GM12878 (cell line): ENCODE data around the gene FOXO1. TPM values are rescaled to one million over a fixed set of nuclear protein-coding genes. Genes with fewer than 3 reads are reported as not detected.

Experiments
- ATAC-seq: fragments of 200-7000 bp; cut with Tn5 transposase; 3 replicates; pipeline ENCODE4 v1.9.1; 2020; ENCODE audit warnings: mild to moderate bottlenecking, moderate library complexity
- BruUV-seq: library from RNA; stranded (reverse); fragments of 400-500 nt; replicated peaks from 2 replicates; lab custom pipeline; 2021; lab: Mats Ljungman, UMichigan
- CTCF ChIA-PET: fragments of 300-600 bp; sonication (Branson Sonifier 250); formaldehyde crosslinking; extraction: SDS; loops from one replicate; lab custom pipeline; 2021; ENCODE audit warnings: inconsistent platforms; lab: Yijun Ruan, JAX
- POLR2A ChIA-PET: fragments of 350-600 bp; formaldehyde crosslinking; extraction: SDS; loops from one replicate; lab custom pipeline; 2021; ENCODE audit warnings: inconsistent platforms; lab: Charles Lee
- RAD21 ChIA-PET: fragments of 300-600 bp; sonication (Branson Sonifier 250); formaldehyde crosslinking; loops from one replicate; lab custom pipeline; 2023; ENCODE audit warnings: antibody characterized with exemption; ENCODE audit not compliant: unreplicated experiment; lab: Charles Lee
- SMC1A ChIA-PET: fragments of 300-600 bp; sonication (Branson Sonifier 250); formaldehyde crosslinking; loops from one replicate; lab custom pipeline; 2023; ENCODE audit not compliant: unreplicated experiment, uncharacterized antibody; lab: Charles Lee
- DNase-seq: peaks from one replicate; pipeline ENCODE4 v3.0.0-alpha.2; 2011; ENCODE audit warnings: low read depth, low spot score
- FAIRE-seq: peaks from 3 replicates; lab custom pipeline; 2011; peaks lifted over from hg19 to GRCh38; lab: Jason Lieb, UNC
- H2AFZ ChIP-seq: 2 replicates; pipeline ENCODE4 v1.6.0; 2011; ENCODE audit warnings: low read depth, low read length, control low read depth; ENCODE audit not compliant: control insufficient read depth
- H3K27ac ChIP-seq: 2 replicates; pipeline ENCODE4 v1.5.1; 2011; ENCODE audit warnings: control low read depth; ENCODE audit not compliant: control insufficient read depth, insufficient read depth
- H3K27me3 ChIP-seq, 2 experiments: replicated peaks in 1 of 2; 2 replicates each; pipeline versions ENCODE4 v1.6.0 to v1.6.1; 2011; ENCODE audit warnings: low read length in 1 of 2; ENCODE audit not compliant: control insufficient read depth in 2 of 2, insufficient read depth in 2 of 2
- H3K36me3 ChIP-seq, 2 experiments: 2 replicates each; pipeline ENCODE4 v1.5.1; 2011; ENCODE audit warnings: low read length in 1 of 2; ENCODE audit not compliant: control insufficient read depth in 2 of 2, insufficient read depth in 2 of 2
- H3K4me1 ChIP-seq: 2 replicates; pipeline ENCODE4 v1.6.1; 2011; ENCODE audit warnings: mild to moderate bottlenecking, low read length, moderate library complexity, mixed read lengths; ENCODE audit not compliant: control insufficient read depth, insufficient read depth
- H3K4me2 ChIP-seq: 2 replicates; pipeline ENCODE4 v1.6.0; 2011; ENCODE audit warnings: control low read depth; ENCODE audit not compliant: control insufficient read depth, insufficient read depth
- H3K4me3 ChIP-seq: fragments of 200-600 bp; sonication (generic); 2 replicates; pipeline ENCODE4 v1.5.1; 2016
- H3K79me2 ChIP-seq: 2 replicates; pipeline ENCODE4 v1.6.0; 2011; ENCODE audit warnings: low read length; ENCODE audit not compliant: control insufficient read depth, insufficient read depth
- H3K9ac ChIP-seq: 2 replicates; pipeline ENCODE4 v1.8.0; 2011; ENCODE audit warnings: low read length, control low read depth, mixed read lengths; ENCODE audit not compliant: control insufficient read depth, insufficient read depth
- H3K9me3 ChIP-seq: replicated peaks from 3 replicates; pipeline ENCODE4 v1.5.1; 2011; ENCODE audit warnings: mild to moderate bottlenecking, low read length; ENCODE audit not compliant: control insufficient read depth, insufficient read depth
- H4K20me1 ChIP-seq: 2 replicates; pipeline ENCODE4 v1.6.0; 2011; ENCODE audit not compliant: control insufficient read depth, insufficient read depth
- SKIL ChIP-seq: fragments of 450-650 bp; IDR thresholded peaks from 2 replicates; pipeline ENCODE4 v1.6.1; 2017; ENCODE audit warnings: mild to moderate bottlenecking, low read depth, inconsistent platforms; ENCODE audit not compliant: poor library complexity, severe bottlenecking
- USF2 ChIP-seq: IDR thresholded peaks from 2 replicates; pipeline ENCODE4 v1.6.1; 2011; ENCODE audit warnings: low read depth, low read length, improper control_type of control experiment, borderline replicate concordance
- ZBTB33 ChIP-seq: fragments of 450-650 bp; IDR thresholded peaks from 2 replicates; pipeline ENCODE4 v1.6.1; 2017; ENCODE audit warnings: mild to moderate bottlenecking
- WGBS: methylation state at CpG from one replicate; pipeline ENCODE4 v1.1.6; 2016; ENCODE audit warnings: low lambda C conversion rate; ENCODE audit not compliant: insufficient replicate concordance, insufficient coverage; ENCODE audit errors: missing lambda C conversion rate; 5-methylcytosine and 5-hydroxymethylcytosine counted together
- in situ Hi-C: fragments of 300-500 bp; cut with MboI; formaldehyde crosslinking; loops from 9 replicates; pipeline ENCODE4 v1.14.3; 2018; ENCODE audit warnings: mixed read lengths
- intact Hi-C: fragments of 100-400 bp; cut with micrococcal nuclease; formaldehyde crosslinking; loops from one replicate; pipeline ENCODE4 v1.14.2; 2022; ENCODE audit not compliant: unreplicated experiment
- polyA plus RNA-seq, 11 experiments: library from polyadenylated mRNA; depleted of rRNA in 4 of 11; unstranded in 6 of 11; stranded (reverse) in 5 of 11; fragments of >200 nt; fragmentation: Nextera tagmentation in 4 of 11; fragmentation: Illumina TruSeq in 1 of 11; extraction: Ambion mirVana in 4 of 11; extraction: Trizol in 1 of 11; gene quantifications; 1 replicate in 1 of 11; 2 replicates in 10 of 11; pipeline versions ENCODE4 v1.2.1 to v1.2.3, GENCODE V29; 2011 to 2016; ENCODE audit warnings: inconsistent platforms in 2 of 11, missing spikeins in 2 of 11, low read depth in 1 of 11
- total RNA-seq, 4 experiments: library from RNA; depleted of rRNA in 3 of 4; stranded (reverse); fragments of >200 nt in 3 of 4; fragmentation: Illumina TruSeq in 1 of 4; extraction: Trizol in 1 of 4; gene quantifications; 2 replicates each; pipeline versions ENCODE4 v1.2.1 to v1.2.3, GENCODE V29; 2013 to 2021

The FOXO1 gene
- total and polyA plus RNA-seq, 10 of the 15 experiments (the other 5 are each of a cell fraction or from before 2014, with no cell fraction given) = 0.58 to 8.3 (median 0.88) TPM

- peaks cover 13% of the 10 kb centered on the region for H3K4me1 ChIP-seq
- no peaks in the 10 kb centered on the region for H3K9me3 ChIP-seq
- H3K4me2 ChIP-seq = no peak overlapping the region
- H3K27ac ChIP-seq = no peak overlapping the region
- no peak for TF ChIP-seq SKIL
- TF ChIP-seq USF2 = no peak
- no peak for TF ChIP-seq ZBTB33
- ATAC-seq = no peak
- no peaks in the 10 kb centered on the region for H3K36me3 ChIP-seq
- no peaks in the 10 kb centered on the region for H4K20me1 ChIP-seq
- BruUV-seq = no TSS peak
- no peak overlapping the region for H2AFZ ChIP-seq
- FAIRE-seq = no peak
- 0% methylated on average over 2 of the region's 2 CpGs for WGBS
- CTCF ChIA-PET = interaction anchor here (0.8 kb wide), 1 partner anchor 66 kb away, joined by 3 read pairs; no protein-coding TSS in a partner anchor
- RAD21 ChIA-PET = interaction anchor here (1.0 to 1.6 kb wide), 2 partner anchors 7 to 10 kb away, joined by 3 read pairs; no protein-coding TSS in a partner anchor
- H3K9ac ChIP-seq = no peak overlapping the region
- intact Hi-C loops (no loop called here), in situ Hi-C loops (no loop called here)
- POLR2A ChIA-PET = interaction anchor here (0.5 to 0.9 kb wide), 3 partner anchors 37 to 864 kb away, joined by 3 to 8 read pairs (median 4); no protein-coding TSS in a partner anchor
- H3K4me3 ChIP-seq = no peak overlapping the region
- SMC1A ChIA-PET = interaction anchor here (1.0 to 1.1 kb wide), 3 partner anchors 30 to 131 kb away, joined by 3 read pairs; no protein-coding TSS in a partner anchor
- H3K27me3 ChIP-seq = no peaks in the 10 kb centered on the region
- no peak for DNase-seq
- peaks cover 18% of the 10 kb centered on the region for H3K79me2 ChIP-seq
These were observed 66.7 kb downstream of the FOXO1 start for GRCh38 chr13:40599747-40600146.
